GM21526 (cell line): Measurements from ENCODE around the gene XIRP1.

Experiments
- ATAC-seq: cut with Tn5 transposase; IDR thresholded peaks from one replicate; pipeline ENCODE4 v1.9.1; 2021; ENCODE audit warnings: moderate library complexity; ENCODE audit not compliant: unreplicated experiment, low FRiP score

The XIRP1 gene

DNA sequence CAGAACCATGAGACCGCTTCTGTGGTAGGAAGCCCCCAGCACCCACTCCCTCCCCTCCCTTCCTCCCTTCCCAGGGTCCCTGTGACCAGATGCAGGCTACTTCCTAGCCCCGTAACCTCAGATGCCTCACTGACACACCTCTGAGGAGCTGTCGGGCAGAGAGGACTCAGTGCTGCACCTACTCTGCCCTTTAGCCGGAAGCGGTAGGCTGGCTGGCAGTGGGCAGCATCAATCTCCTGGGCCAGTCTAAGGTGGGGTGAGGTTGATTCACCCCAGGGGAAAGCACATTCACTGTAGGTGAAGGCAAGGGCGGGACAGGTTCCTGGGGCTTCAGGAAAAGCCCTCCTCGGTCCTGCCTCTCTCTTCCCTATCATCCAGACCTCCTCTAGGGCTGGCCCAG, 58.1 kb downstream of the XIRP1 start:
- no peak for ATAC-seq

DNA sequence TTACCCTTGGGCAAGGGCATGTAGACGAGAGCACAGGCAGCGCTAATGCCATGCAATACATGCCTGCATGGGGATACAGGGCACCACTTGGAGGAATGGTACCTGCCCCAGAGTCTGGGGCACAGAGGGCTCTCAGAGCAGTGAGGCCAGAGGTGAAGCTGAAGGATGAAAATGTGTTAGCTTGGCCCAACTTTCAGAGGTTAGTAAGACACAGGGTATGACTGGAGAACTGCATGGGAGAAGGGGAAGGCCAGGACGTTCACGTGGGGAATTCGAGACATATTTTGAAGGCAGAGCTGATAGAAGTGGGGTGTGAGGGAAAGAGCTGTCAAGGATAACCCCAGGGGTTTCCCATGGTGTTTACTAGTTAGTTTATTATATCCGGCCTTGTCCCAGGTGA, 58.6 kb downstream of the XIRP1 start:
- ATAC-seq, result no peak
